AG04449 (cell line): ENCODE results near the gene CPEB3.

Experiments
- CTCF ChIA-PET: fragments of 350-600 bp; formaldehyde crosslinking; extraction: SDS; loops from one replicate; lab custom pipeline; 2021; ENCODE audit warnings: antibody characterized with exemption; lab: Yijun Ruan, JAX
- POLR2A ChIA-PET: fragments of 400-600, 350-600 bp; formaldehyde crosslinking; extraction: SDS; loops from one replicate; lab custom pipeline; 2020; ENCODE audit warnings: antibody characterized with exemption, inconsistent platforms; lab: Yijun Ruan, JAX
- DNase-seq: peaks from one replicate; pipeline ENCODE4 v3.0.0-alpha.2; 2010; ENCODE audit warnings: low read depth, low spot score
- H3K4me3 ChIP-seq: 2 replicates; pipeline ENCODE4 v1.5.1; 2011; ENCODE audit warnings: low read depth, mild to moderate bottlenecking, control low read depth, low read length
- TF ChIP-seq, protein P1 (sequence below): IDR thresholded peaks from one replicate; pipeline ENCODE4 v1.5.1; 2011; ENCODE audit warnings: mild to moderate bottlenecking, moderate library complexity, low read length, control low read depth, inconsistent platforms; ENCODE audit not compliant: insufficient read depth; ENCODE audit errors: missing control alignments

The CPEB3 gene

DNA sequence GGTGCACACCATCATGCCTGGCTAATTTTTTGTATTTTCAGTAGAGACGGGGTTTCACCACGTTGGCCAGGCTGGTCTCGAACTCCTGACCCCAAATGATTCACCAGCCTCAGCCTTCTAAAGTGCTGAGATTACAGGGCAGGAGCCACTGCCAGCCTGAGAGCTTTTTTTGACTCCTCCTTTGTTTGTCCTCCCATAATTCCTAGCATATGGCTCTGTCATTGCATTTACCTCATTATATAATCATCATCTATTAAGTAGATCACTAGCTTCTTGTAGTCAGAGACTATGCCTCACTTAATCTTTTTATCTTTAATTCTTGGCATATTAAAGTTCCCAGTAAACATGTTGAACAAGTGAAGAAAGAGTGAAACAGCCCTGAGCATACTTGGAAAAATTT is 82.1 kb downstream of the CPEB3 start:
- ChIA-PET POLR2A (no interaction called here), CTCF (interaction anchor here (2.4 kb wide), 1 partner anchor 11 kb away, joined by 5 read pairs; no protein-coding TSS in a partner anchor)
- no peak for DNase-seq
- TF ChIP-seq, protein P1, sequence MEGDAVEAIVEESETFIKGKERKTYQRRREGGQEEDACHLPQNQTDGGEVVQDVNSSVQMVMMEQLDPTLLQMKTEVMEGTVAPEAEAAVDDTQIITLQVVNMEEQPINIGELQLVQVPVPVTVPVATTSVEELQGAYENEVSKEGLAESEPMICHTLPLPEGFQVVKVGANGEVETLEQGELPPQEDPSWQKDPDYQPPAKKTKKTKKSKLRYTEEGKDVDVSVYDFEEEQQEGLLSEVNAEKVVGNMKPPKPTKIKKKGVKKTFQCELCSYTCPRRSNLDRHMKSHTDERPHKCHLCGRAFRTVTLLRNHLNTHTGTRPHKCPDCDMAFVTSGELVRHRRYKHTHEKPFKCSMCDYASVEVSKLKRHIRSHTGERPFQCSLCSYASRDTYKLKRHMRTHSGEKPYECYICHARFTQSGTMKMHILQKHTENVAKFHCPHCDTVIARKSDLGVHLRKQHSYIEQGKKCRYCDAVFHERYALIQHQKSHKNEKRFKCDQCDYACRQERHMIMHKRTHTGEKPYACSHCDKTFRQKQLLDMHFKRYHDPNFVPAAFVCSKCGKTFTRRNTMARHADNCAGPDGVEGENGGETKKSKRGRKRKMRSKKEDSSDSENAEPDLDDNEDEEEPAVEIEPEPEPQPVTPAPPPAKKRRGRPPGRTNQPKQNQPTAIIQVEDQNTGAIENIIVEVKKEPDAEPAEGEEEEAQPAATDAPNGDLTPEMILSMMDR = no peak
- H3K4me3 ChIP-seq = no peak overlapping the region

DNA sequence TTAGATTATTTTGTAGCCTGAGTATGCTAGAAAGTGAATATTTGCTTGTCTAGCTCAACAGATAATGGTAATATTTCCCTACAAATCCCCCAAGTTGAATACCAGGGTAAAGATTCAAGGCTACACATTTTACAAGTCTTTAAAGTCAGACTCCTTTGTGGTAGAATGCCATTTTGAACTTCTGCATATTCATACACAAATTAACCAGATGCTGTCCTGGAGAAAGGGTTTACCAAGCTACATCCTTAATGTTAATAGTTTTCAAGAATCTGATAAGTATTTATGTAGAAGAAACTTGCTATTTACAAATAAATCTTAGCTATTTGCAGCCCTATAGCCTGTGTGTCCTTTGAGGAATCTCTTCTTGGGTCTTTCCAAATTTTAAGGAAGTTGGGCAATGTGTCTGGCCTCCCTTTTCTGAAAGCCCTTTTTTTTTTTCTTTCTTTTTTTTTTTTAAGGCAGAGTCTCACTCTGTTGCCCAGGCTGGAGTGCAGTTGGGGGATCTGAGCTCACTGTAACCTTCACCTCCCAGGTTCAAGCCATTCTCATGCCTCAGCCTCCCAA is 82.6 kb downstream of the CPEB3 start:
- CTCF ChIA-PET = interaction anchor here (2.4 kb wide), 1 partner anchor 10 kb away, joined by 5 read pairs; no protein-coding TSS in a partner anchor

GRCh38 chr10:92207061-92207460 is 83.8 kb downstream of the CPEB3 start:
- ChIA-PET POLR2A (no interaction called here), CTCF (interaction anchor here (0.7 to 2.4 kb wide), 2 partner anchors 9 to 140 kb away, joined by 3 to 5 read pairs; no protein-coding TSS in a partner anchor)
- no peak for DNase-seq
- TF ChIP-seq, protein P1 = no peak
- no peak overlapping the region for H3K4me3 ChIP-seq

More for the DNA sequence above, 82.6 kb downstream of the CPEB3 start:
- TF ChIP-seq, protein P1 = no peak
- H3K4me3 ChIP-seq = no peak overlapping the region
- POLR2A ChIA-PET = interaction anchor here (0.8 kb wide), 1 partner anchor 82 kb away, joined by 5 read pairs; the partner anchor contains the start of genes CPEB3 and MARCHF5
- DNase-seq = no peak

GRCh38 chr10:92203919-92204623 is 86.8 kb downstream of the CPEB3 start:
- no peak overlapping the region for H3K4me3 ChIP-seq
- CTCF ChIA-PET = interaction anchor here (1.2 to 1.3 kb wide), 2 partner anchors 23 to 116 kb away, joined by 3 read pairs; no protein-coding TSS in a partner anchor
- no peak for DNase-seq
- POLR2A ChIA-PET = no interaction called here
- TF ChIP-seq, protein P1 = no peak

GRCh38 chr10:92202536-92202935 is 88.3 kb downstream of the CPEB3 start:
- no peak overlapping the region for H3K4me3 ChIP-seq
- CTCF ChIA-PET = no interaction called here
- POLR2A ChIA-PET = no interaction called here
- TF ChIP-seq, protein P1 = no peak
- no peak for DNase-seq

- ChIA-PET POLR2A (no interaction called here), CTCF (no interaction called here)
- DNase-seq = no peak
- no peak overlapping the region for H3K4me3 ChIP-seq
- TF ChIP-seq, protein P1 = no peak
Measured at GRCh38 chr10:92200564-92200963, 90.3 kb downstream of the CPEB3 start.
